Neutrophil (primary cell): ENCODE measurements around the gene NKD1.

Experiments
- H3K27ac ChIP-seq: fragments of 200-600 bp; sonication (generic); 2 replicates; pipeline ENCODE4 v1.5.1; 2016; ENCODE audit warnings: mild to moderate bottlenecking, moderate library complexity
- H3K27me3 ChIP-seq: fragments of 200-600 bp; sonication (generic); 2 replicates; pipeline ENCODE4 v1.6.0; 2016; ENCODE audit warnings: mild to moderate bottlenecking
- H3K36me3 ChIP-seq: fragments of 200-600 bp; sonication (generic); 2 replicates; pipeline ENCODE4 v1.5.1; 2017
- H3K4me1 ChIP-seq, 2 experiments: fragments of 200-600 bp in 1 of 2; sonication (generic) in 1 of 2; 1 replicate in 1 of 2; 2 replicates in 1 of 2; pipeline versions ENCODE4 v1.5.1 to v1.6.1; 2013 to 2016; ENCODE audit warnings: low read depth in 1 of 2, low read length in 1 of 2, mild to moderate bottlenecking in 1 of 2, moderate library complexity in 1 of 2; ENCODE audit not compliant: control insufficient read depth in 1 of 2, insufficient read depth in 1 of 2
- H3K4me3 ChIP-seq, 2 experiments: fragments of 200-600 bp in 1 of 2; sonication (generic) in 1 of 2; 1 replicate in 1 of 2; 2 replicates in 1 of 2; pipeline ENCODE4 v1.5.1; 2013 to 2016; ENCODE audit warnings: low read depth in 1 of 2, low read length in 1 of 2, mild to moderate bottlenecking in 1 of 2, moderate library complexity in 1 of 2
- H3K9me3 ChIP-seq: fragments of 200-600 bp; sonication (generic); 2 replicates; pipeline ENCODE4 v1.5.1; 2016
- TF ChIP-seq, protein P1 (sequence below): fragments of 200-600 bp; sonication (generic); IDR thresholded peaks from 2 replicates; pipeline ENCODE4 v1.5.1; 2016; ENCODE audit warnings: antibody characterized with exemption

The NKD1 gene

DNA sequence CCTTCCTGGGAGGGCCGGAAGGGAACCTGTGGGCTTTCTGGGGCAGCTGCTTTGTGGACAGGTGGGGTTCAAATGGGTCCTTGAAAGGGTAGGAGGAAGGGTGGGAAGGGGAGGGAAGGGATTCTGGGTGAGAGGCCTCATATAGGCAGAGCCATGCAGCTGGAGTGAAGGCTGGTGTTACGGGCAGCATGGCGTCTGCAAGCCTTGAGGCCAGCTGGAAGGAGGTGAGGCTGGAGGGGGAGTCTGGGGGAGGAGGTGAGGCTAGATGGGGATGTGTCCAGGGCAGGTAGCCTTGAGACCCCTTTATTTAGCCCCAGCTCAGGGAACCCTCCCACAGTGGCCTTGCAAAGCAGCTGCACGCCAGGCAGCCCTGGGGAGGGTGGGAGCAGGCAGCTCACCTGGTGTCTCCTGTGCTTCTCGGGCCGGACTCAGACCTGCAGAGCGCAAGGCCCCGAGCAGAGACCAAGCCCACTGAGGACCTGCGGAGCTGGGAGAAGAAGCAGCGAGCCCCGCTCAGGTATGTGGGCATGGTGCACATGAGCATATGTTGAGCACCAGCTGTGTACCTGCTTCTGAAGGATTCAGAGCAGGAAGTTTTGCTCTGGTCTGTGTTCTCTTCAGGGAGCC, 82.3 kb downstream of the NKD1 start:
- Histone ChIP-seq H3K36me3 (no peaks in the 10 kb centered on the region), H3K27me3 (no peaks in the 10 kb centered on the region), H3K9me3 (no peaks in the 10 kb centered on the region), H3K4me3 (no peak overlapping the region), H3K27ac (no peak overlapping the region), H3K4me1 (peaks cover 19 to 24% of the 10 kb centered on the region in 2 experiments)
- TF ChIP-seq, protein P1, sequence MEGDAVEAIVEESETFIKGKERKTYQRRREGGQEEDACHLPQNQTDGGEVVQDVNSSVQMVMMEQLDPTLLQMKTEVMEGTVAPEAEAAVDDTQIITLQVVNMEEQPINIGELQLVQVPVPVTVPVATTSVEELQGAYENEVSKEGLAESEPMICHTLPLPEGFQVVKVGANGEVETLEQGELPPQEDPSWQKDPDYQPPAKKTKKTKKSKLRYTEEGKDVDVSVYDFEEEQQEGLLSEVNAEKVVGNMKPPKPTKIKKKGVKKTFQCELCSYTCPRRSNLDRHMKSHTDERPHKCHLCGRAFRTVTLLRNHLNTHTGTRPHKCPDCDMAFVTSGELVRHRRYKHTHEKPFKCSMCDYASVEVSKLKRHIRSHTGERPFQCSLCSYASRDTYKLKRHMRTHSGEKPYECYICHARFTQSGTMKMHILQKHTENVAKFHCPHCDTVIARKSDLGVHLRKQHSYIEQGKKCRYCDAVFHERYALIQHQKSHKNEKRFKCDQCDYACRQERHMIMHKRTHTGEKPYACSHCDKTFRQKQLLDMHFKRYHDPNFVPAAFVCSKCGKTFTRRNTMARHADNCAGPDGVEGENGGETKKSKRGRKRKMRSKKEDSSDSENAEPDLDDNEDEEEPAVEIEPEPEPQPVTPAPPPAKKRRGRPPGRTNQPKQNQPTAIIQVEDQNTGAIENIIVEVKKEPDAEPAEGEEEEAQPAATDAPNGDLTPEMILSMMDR: no peak

DNA sequence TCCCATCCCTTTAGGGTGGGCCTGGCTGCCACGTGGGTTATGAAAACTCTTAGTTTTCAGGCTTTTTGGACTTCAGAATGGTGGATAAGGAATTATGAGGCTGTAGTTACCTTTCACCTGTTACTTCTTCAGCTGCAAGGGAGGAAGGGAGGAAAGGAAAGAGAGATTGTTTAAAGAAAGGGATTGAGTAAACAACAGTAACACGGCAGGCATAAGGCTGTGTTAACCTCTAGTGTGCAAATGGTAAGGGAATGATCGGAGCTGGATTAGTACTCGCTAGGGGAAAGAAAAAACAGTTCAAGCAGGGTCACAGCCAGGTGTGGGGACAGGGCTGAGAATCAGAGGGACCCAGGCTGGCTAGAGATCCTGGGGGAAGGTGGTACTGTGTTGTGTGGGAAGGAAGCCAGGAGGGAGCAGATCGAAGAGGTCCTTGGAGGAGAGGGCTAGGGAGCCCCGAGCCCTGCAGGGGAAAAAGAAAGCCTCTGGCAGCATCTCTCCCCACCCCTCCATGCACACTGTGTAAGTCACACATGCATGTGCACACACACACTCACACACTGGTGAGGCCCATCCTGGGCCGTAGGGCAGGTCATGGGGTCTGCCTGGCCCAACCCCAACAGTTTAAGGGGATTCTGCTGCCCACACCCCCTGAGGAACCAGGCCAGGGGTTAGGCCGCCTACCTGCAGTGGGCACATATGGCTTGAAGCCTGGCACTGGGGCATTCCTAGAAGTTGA, 83.2 kb downstream of the NKD1 start:
- TF ChIP-seq, protein P1: no peak
- Histone ChIP-seq H3K36me3 (no peaks in the 10 kb centered on the region), H3K4me1 (peaks cover 20 to 27% of the 10 kb centered on the region in 2 experiments), H3K9me3 (no peaks in the 10 kb centered on the region), H3K27ac (no peak overlapping the region), H3K27me3 (no peaks in the 10 kb centered on the region), H3K4me3 (no peak overlapping the region)

DNA sequence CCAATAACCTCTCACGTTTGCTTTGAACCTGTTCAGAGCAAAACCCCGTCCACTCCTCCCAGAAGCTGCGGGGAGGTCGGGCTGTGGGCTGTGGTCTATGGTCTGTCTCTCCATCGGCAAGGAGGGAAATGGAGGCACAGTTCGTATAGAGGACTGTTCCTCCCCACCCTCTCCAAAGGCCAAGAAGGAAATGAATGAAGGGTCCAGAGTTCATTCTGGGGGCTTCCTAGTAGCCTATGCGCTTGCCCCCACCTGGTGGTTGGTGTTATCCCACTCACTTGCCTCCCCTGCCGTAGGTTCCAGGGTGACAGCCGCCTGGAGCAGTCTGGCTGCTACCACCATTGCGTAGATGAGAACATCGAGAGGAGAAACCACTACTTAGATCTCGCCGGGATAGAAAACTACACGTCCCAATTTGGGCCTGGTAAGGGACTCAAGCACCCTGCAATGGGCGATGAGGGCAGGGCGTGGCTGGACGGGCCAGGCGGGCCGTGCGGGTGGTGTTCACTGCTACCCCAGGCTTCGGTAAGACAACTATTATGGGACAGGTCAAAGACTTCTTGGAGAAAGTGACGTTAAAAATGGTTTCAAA, 83.9 kb downstream of the NKD1 start:
- H3K9me3 ChIP-seq: no peaks in the 10 kb centered on the region
- TF ChIP-seq, protein P1: no peak
- H3K4me3 ChIP-seq: no peak overlapping the region
- H3K4me1 ChIP-seq: peaks cover 20 to 25% of the 10 kb centered on the region in 2 experiments
- H3K27me3 ChIP-seq: no peaks in the 10 kb centered on the region
- no peaks in the 10 kb centered on the region for H3K36me3 ChIP-seq
- no peak overlapping the region for H3K27ac ChIP-seq

DNA sequence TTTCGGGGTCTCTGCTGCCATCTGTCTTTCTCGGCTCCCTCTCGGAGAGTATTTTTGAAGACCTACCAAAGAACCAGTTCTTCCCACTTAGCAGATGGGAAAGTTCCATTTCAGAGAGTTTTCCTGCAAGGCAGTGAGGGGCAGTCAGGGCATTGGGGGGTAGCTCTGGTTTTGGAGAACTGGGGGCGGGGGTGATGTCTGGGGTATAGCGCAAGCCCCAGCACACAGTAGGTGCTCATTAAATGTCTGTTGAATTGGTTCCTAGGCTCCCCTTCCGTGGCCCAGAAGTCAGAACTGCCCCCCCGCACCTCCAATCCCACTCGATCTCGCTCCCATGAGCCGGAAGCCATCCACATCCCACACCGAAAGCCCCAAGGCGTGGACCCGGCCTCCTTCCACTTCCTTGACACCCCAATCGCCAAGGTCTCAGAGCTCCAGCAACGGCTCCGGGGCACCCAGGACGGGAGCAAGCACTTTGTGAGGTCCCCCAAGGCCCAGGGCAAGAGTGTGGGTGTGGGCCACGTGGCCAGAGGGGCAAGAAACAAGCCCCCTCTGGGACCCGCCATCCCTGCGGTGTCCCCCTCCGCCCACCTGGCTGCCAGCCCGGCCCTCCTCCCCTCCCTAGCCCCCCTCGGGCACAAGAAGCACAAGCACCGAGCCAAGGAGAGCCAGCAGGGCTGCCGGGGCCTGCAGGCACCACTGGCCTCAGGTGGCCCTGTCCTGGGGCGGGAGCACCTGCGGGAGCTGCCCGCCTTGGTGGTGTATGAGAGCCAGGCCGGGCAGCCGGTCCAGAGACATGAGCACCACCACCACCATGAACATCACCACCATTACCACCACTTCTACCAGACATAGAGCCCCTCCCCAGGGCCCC, 85.0 kb downstream of the NKD1 start:
- Histone ChIP-seq H3K27me3 (no peaks in the 10 kb centered on the region), H3K27ac (no peak overlapping the region), H3K4me3 (no peak overlapping the region), H3K36me3 (no peaks in the 10 kb centered on the region), H3K9me3 (no peaks in the 10 kb centered on the region), H3K4me1 (peaks cover 10 to 14% of the 10 kb centered on the region in 2 experiments)
- TF ChIP-seq, protein P1: no peak

DNA sequence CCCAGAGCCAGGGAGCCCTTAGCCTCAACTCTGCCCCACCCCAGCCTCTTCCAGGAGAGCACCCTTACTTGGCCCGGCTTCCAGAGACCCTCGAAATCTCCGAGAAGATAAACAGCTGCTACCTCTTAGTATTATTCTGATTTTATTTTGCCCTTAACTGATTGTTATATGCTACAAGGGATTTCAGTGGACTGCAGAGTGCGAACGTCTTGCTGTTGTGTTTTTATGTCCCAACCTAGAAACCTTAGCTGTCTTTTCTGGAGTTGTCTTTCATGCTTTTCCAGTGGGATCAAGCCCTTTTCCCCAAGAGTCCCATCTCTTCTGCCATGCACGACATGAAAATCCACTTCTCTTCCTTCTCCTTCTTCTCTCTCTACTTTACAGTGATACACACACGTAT, 85.9 kb downstream of the NKD1 start:
- no peaks in the 10 kb centered on the region for H3K36me3 ChIP-seq
- no peaks in the 10 kb centered on the region for H3K27me3 ChIP-seq
- TF ChIP-seq, protein P1: no peak

More for the DNA sequence above, 85.9 kb downstream of the NKD1 start:
- peaks cover 10 to 14% of the 10 kb centered on the region in 2 experiments for H3K4me1 ChIP-seq
- H3K27ac ChIP-seq: no peak overlapping the region
- H3K4me3 ChIP-seq: no peak overlapping the region
- H3K9me3 ChIP-seq: no peaks in the 10 kb centered on the region
